Testis (tissue), 3 donors: ENCODE results near the gene EFNA1. TPM values are rescaled to one million over a fixed set of nuclear protein-coding genes. Genes with fewer than 3 reads are reported as not detected.

Experiments used
- DNase-seq: peaks from one replicate; pipeline ENCODE4 v3.0.0-alpha.2; 2019
- H3K27ac ChIP-seq, 2 donors: fragments of 200-600 bp; sonication (generic); one replicate each; pipeline ENCODE4 v1.5.1; 2019
- H3K27me3 ChIP-seq: fragments of 200-600 bp; sonication (generic); one replicate; pipeline ENCODE4 v1.5.1; 2019
- H3K36me3 ChIP-seq: fragments of 200-600 bp; sonication (generic); one replicate; pipeline ENCODE4 v1.5.1; 2017; ENCODE audit warnings: low read depth; ENCODE audit errors: missing control alignments
- H3K4me1 ChIP-seq: fragments of 200-600 bp; sonication (generic); one replicate; pipeline ENCODE4 v1.5.1; 2019
- H3K4me3 ChIP-seq, 2 donors: fragments of 200-600 bp; sonication (generic); one replicate each; pipeline ENCODE4 v1.5.1; 2017 to 2019
- H3K9me3 ChIP-seq: fragments of 200-600 bp; sonication (generic); one replicate; pipeline ENCODE4 v1.5.1; 2017
- POLR2A ChIP-seq: fragments of 450-650 bp; IDR thresholded peaks from one replicate; pipeline ENCODE4 v1.6.1; 2017; ENCODE audit warnings: antibody characterized with exemption, mild to moderate bottlenecking, moderate library complexity
- WGBS, 2 donors: methylation state at CpG; one replicate each; pipeline ENCODE4 v1.1.5; 2018; 5-methylcytosine and 5-hydroxymethylcytosine counted together
- intact Hi-C: fragments of 100-400 bp; cut with DNase I; formaldehyde crosslinking; loops from one replicate; pipeline ENCODE4 v1.15.1; 2023; ENCODE audit warnings: low total_unique reads
- polyA plus RNA-seq: library from polyadenylated mRNA; stranded (reverse); fragments of 350-450 nt; fragmentation: Illumina TruSeq; extraction: RNeasy Lipid Tissue Mini Kit (QIAGEN cat#74804); gene quantifications from one replicate; pipeline ENCODE4 v1.2.3, GENCODE V29; 2014; ENCODE audit warnings: low read depth, low replicate concordance; ENCODE audit not compliant: insufficient read depth
- total RNA-seq, 2 donors: library from RNA; depleted of rRNA; stranded (reverse); fragments of >200 nt; gene quantifications; one replicate each; pipeline ENCODE4 v1.2.3, GENCODE V29; 2016
- TF ChIP-seq, protein P1 (sequence below), 3 experiments: fragments of 450-650 bp in 2 of 3; fragments of 200-600 bp in 1 of 3; sonication (generic) in 1 of 3; IDR thresholded peaks; one replicate each; pipeline ENCODE4 v1.5.1; 2016 to 2019; ENCODE audit warnings: antibody characterized with exemption in 3 of 3, mild to moderate bottlenecking in 2 of 3, moderate library complexity in 1 of 3

Gene EFNA1
- total and polyA plus RNA-seq, 3 donors from 2014 or later: 13.0 to 14.5 (median 13.1) TPM

DNA sequence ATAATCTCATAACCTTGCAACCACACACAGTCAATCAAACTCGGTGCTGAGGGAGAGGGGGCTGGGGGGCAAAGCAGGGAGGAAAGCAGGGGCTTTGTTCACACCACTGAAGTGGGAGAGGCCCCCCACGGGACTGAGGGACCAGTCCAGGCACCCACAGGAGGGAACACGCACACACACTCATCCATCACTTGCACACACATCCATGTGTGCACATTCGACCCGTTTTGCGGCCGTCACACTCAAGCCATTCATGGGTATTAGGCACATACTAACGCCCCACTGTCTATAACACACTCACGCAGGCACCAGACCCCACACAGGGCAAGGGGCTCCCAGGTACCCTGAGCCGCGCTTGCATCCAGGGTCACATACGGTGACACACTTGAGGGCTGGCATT is 35.0 kb upstream of the EFNA1 start:
- 89 to 93% methylated on average over 11 to 12 of the region's 12 CpGs for WGBS, 2 donors
- H3K9me3 ChIP-seq: no peaks in the 10 kb centered on the region
- no peaks in the 10 kb centered on the region for H3K27me3 ChIP-seq
- no peak for DNase-seq
- no peak for TF ChIP-seq POLR2A
- TF ChIP-seq, protein P1, sequence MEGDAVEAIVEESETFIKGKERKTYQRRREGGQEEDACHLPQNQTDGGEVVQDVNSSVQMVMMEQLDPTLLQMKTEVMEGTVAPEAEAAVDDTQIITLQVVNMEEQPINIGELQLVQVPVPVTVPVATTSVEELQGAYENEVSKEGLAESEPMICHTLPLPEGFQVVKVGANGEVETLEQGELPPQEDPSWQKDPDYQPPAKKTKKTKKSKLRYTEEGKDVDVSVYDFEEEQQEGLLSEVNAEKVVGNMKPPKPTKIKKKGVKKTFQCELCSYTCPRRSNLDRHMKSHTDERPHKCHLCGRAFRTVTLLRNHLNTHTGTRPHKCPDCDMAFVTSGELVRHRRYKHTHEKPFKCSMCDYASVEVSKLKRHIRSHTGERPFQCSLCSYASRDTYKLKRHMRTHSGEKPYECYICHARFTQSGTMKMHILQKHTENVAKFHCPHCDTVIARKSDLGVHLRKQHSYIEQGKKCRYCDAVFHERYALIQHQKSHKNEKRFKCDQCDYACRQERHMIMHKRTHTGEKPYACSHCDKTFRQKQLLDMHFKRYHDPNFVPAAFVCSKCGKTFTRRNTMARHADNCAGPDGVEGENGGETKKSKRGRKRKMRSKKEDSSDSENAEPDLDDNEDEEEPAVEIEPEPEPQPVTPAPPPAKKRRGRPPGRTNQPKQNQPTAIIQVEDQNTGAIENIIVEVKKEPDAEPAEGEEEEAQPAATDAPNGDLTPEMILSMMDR (IDR thresholded peaks at IDR 0.05): no peak
- H3K4me3 ChIP-seq: no peak overlapping the region
- H3K4me1 ChIP-seq: peaks cover 8% of the 10 kb centered on the region
- intact Hi-C loops: loop anchor here (5.0 kb wide), 1 partner anchor 75 kb away; no protein-coding TSS in a partner anchor
- no peak overlapping the region for H3K27ac ChIP-seq
- no peaks in the 10 kb centered on the region for H3K36me3 ChIP-seq

DNA sequence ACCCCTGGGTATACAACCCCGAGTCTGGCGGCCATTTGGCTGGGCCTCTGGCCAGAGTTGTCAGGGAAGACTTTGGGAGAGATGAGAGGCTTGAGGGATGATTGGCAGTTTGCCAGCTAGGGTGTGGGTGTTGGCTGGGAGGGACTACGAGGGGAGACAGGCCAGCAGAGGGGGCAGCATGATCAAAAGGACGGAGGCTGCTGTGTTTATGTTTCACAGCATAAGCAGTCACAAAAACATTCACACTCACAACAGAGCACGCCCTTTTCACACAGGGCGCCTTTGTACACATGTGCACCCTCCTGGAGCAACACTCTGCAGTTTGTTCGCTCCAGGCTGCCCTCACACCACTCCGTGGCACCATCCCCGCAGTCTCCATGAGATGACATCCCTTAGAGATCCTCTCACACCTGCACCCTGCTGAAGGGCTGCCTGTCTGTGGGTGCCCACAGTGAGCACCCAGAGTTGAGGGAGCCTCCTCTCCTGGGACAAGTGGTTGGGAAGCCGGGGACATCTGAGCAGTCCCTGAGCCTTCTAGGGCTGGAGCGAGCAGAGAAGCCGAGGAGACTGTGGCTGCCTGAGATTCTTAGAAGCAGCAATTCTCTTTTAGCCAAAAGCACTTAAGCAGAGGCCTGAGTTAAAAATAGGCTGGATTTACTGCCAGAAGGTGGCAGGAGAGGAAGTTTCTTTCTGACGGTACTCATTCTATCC is 33.6 kb upstream of the EFNA1 start:
- Histone ChIP-seq H3K27ac (no peak overlapping the region), H3K4me3 (no peak overlapping the region), H3K9me3 (no peaks in the 10 kb centered on the region), H3K27me3 (no peaks in the 10 kb centered on the region), H3K36me3 (no peaks in the 10 kb centered on the region), H3K4me1 (peaks cover 8% of the 10 kb centered on the region)
- intact Hi-C loops: loop anchor here (5.0 kb wide), 1 partner anchor 73 kb away; no protein-coding TSS in a partner anchor
- no peak for DNase-seq
- TF ChIP-seq, protein P1 (IDR thresholded peaks at IDR 0.05): peak in 2 of 3 experiments; percentile 15 to 19
- no peak for TF ChIP-seq POLR2A
- 25 to 35% methylated on average over 6 to 13 of the region's 13 CpGs for WGBS, 2 donors

DNA sequence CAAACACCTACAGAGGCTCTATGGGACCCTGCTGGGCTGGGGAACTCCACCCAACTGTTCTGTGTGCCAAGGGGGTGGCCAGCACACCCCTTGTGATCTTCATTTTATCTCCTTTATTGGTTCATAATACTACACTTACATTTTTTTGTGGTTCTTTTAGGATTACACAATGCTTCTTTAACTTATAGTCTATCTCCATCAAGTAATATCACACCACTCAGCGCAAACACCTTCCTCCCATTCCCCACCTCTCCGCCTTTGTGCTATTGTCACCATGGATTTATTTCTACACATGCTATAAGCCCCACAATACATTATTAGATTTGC is 33.1 kb upstream of the EFNA1 start:
- 80 to 85% methylated on average over 2 of the region's 2 CpGs for WGBS, 2 donors
- no peak for DNase-seq
- no peak overlapping the region for H3K4me3 ChIP-seq

DNA sequence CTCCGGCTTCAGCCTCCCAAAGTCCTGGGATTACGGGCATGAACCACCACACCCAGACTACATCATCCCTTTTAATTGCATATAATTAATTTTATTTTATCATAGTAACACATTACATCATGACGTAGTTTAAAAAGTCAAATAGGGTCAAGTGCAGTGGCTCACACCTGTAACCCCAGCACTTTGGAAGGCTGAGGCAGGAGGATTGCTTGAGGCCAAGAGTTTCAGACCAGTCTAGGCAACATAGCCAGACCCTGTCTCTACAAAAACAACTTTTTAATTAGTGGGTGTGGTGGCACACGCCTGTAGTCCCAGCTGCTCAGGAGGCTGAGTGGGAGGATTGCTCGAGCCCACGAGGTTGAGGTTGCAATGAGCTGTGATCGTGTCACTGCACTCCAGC is 28.3 kb upstream of the EFNA1 start:
- no peak for TF ChIP-seq POLR2A
- TF ChIP-seq, protein P1 (IDR thresholded peaks at IDR 0.05): no peak
- no peaks in the 10 kb centered on the region for H3K36me3 ChIP-seq
- no peaks in the 10 kb centered on the region for H3K9me3 ChIP-seq
- H3K4me1 ChIP-seq: peaks cover under 1% of the 10 kb centered on the region
- intact Hi-C loops: no loop called here
- no peak for DNase-seq
- 79 to 81% methylated on average over 6 to 7 of the region's 7 CpGs for WGBS, 2 donors
- no peaks in the 10 kb centered on the region for H3K27me3 ChIP-seq
- no peak overlapping the region for H3K27ac ChIP-seq
- no peak overlapping the region for H3K4me3 ChIP-seq

More for the DNA sequence above, 33.1 kb upstream of the EFNA1 start:
- Histone ChIP-seq H3K9me3 (no peaks in the 10 kb centered on the region), H3K4me1 (peaks cover 8% of the 10 kb centered on the region), H3K36me3 (no peaks in the 10 kb centered on the region), H3K27me3 (no peaks in the 10 kb centered on the region), H3K27ac (no peak overlapping the region)
- intact Hi-C loops: loop anchor here (5.0 kb wide), 1 partner anchor 73 kb away; no protein-coding TSS in a partner anchor
- TF ChIP-seq POLR2A: no peak
- TF ChIP-seq, protein P1 (IDR thresholded peaks at IDR 0.05): no peak

DNA sequence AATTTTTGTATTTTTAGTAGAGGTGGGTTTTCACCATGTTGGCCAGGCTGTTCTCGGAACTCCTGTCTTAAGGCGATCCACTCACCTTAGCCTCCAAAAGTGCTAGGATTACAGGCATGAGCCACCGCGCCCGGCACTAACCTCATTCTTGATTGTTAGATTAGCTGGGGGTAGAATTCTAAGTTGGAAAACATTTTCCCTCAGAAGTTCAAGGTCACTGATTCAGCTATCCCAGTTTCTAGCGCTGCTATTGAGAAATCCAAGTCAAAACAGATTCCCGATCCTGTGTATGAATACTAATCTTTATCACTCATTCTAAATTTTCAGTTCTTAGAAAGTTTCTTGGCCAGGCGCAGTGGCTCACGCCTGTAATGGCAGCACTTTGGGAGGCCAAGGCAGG is 24.4 kb upstream of the EFNA1 start:
- DNase-seq: no peak
- no peaks in the 10 kb centered on the region for H3K9me3 ChIP-seq
- intact Hi-C loops: no loop called here
- no peak overlapping the region for H3K4me3 ChIP-seq
- no peak overlapping the region for H3K27ac ChIP-seq
- no peak for TF ChIP-seq POLR2A
- TF ChIP-seq, protein P1 (IDR thresholded peaks at IDR 0.05): no peak
- H3K36me3 ChIP-seq: no peaks in the 10 kb centered on the region
- 61 to 85% methylated on average over 9 of the region's 9 CpGs for WGBS, 2 donors
- H3K4me1 ChIP-seq: no peaks in the 10 kb centered on the region
- H3K27me3 ChIP-seq: no peaks in the 10 kb centered on the region
